H54 (cell line): ENCODE results near the gene PTGFRN.
A peak's percentile ranks its signal among the peaks of the same experiment; 100 is the strongest.

Experiments used
- DNase-seq: peaks from one replicate; pipeline ENCODE4 v3.0.0; 2011; ENCODE audit warnings: low spot score, mixed read lengths; ENCODE audit not compliant: insufficient read length
- FAIRE-seq: peaks from 3 replicates; lab custom pipeline; 2011; peaks lifted over from hg19 to GRCh38; lab: Jason Lieb, UNC
- POLR2A ChIP-seq: IDR thresholded peaks from 2 replicates; pipeline ENCODE4 v1.6.1; 2011; ENCODE audit warnings: low read depth, mild to moderate bottlenecking, low read length

PTGFRN gene

GRCh38 chr1:116991171-116991845, 81.6 kb downstream of the PTGFRN start:
- no peak for TF ChIP-seq POLR2A
- no peak for DNase-seq
- no peak for FAIRE-seq

DNA sequence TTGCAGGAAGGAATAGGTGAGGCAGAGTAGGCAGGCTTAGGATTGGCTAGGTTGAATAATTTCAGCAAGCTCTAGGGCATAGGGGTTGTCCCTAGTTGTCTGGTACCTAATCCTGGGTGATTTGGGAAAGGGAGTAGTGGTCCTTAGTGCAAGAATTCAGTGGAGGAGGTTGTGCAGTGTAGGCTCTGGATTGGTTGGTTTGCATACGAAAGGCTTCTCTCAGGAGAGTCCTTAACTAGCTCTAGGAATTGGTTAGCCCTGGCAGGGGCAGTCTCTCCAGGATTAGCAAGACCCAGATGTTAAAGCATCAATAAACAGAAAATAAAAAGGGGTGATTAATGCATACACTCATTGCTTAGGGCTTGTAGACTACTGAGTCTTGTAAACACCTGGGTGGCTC, 82.2 kb downstream of the PTGFRN start:
- FAIRE-seq (no peak), DNase-seq (no peak)
- TF ChIP-seq POLR2A, result no peak

- FAIRE-seq (no peak), DNase-seq (no peak)
- no peak for TF ChIP-seq POLR2A
These were observed 83.6 kb downstream of the PTGFRN start for GRCh38 chr1:116993286-116993685.

DNA sequence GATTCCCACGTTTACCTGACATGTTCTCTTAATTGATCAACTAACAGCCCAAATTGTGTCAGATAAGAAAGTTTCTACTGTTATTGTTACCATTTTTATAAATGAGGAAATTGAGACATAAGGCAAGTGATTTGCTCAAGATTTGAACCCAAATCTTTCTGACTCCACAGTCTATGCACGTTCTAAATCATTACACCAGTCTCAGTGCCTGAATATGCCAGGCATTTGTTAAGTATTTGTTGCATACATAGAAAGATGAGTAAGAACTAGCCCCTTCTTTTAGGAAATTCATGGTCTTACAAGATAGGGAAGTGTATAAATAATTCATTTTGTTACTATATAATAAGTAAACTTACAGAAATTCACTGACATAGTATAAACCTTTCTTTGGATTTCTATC, 84.7 kb downstream of the PTGFRN start:
- FAIRE-seq (no peak), DNase-seq (no peak)
- TF ChIP-seq POLR2A, result no peak

DNA sequence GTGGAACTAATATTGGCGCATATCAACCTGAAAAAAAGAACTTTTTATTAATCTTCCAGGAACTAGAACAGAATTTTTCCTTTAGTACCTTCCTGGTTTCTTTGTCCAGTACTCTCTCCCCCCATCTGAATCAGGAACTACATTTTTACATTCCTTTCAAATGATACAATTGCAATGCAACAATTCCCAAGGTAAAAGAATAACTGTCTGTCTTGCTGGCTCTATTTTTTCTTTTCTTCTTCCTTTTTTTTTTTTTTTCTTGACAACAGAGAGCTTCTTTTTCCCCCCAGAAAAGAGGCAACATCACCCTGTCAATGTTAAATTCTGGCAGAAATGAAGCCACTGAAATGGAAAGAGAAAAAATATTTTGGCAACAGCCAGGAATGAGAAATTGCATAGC, 87.3 kb downstream of the PTGFRN start:
- no peak for FAIRE-seq
- peak; percentile 17 for DNase-seq
- TF ChIP-seq POLR2A, result no peak

DNA sequence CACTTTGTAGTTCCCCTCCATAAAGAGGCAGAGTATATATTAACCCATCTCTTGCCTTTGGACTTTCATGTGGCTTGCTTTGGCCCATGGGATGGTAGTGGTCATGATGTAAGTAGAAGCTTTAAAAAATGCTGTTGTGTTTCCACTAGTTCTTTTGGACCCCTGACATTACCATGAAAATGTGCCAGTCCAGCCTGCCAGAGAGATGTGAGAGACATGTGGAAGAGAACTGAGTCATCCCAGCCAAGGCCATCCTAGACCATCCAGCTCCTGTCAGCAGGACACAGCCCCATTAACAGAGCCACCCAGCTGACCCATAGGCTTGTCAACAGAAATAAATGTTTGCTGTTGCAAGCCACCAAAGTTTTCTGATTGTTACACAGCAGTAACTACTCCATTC, 87.9 kb downstream of the PTGFRN start:
- DNase-seq (no peak), FAIRE-seq (no peak)

DNA sequence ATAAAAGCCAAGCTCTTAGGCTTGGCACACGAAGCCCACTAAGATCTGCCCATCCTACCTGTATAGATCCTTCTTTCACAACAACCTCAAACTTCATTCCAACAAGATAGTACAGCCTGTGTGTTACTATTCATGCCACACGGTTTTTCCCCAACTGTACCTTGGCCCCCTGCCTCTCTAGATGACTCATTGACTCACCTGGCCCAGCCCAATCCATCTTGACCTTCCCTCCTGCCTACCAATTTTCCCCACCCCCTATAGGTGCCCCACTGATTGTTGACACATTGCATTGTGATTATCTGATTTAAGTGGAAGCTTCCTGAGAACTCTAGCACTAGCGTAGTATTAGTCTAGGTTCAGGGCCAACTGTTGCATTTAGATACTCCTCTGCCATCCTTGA, 89.9 kb downstream of the PTGFRN start:
- no peak for TF ChIP-seq POLR2A
- FAIRE-seq (no peak), DNase-seq (no peak)

More for the DNA sequence above, 87.9 kb downstream of the PTGFRN start:
- no peak for TF ChIP-seq POLR2A

- TF ChIP-seq POLR2A, result no peak
- FAIRE-seq, result no peak
- DNase-seq, result no peak
These were observed 90.4 kb downstream of the PTGFRN start for GRCh38 chr1:117000142-117000541.

- DNase-seq, result no peak
- no peak for TF ChIP-seq POLR2A
- no peak for FAIRE-seq
These were observed 91.7 kb downstream of the PTGFRN start, which contains the start of gene CD101 for GRCh38 chr1:117001254-117001927. CD101 (plus strand) TSS chr1:117001760; CDS start chr1:117001818, 58 bp downstream.

DNA sequence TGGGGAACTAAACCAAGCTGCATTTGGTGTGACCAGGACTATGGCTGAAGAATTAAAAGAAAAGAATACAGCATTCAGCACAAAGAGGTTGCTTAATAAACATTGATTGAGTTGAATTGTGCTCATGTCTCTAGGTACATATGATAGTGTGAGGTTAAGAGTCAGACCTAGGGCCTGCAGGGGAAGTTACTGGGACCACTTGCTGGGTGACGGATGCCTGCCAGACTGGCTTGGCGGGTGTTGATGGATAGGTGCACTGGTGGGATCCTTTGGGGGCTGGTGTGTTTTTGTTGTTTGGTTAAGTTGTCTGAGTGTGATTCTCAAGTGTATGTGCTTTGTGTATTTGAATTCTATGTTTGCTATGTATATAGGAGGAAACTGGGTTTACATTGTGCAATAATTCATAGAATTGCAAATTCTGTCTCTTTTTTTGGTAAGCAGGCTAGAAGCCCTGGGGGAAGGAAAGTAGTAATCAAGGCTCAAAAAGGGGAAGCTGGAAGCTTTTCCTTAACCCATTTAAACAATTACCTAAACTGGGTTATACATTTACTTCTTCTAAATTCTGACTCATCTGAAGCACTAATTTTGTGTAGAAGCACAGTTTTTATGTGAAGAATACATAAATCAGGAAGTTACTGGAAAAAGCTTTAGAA, 93.6 kb downstream of the PTGFRN start:
- FAIRE-seq (no peak), DNase-seq (no peak)
- no peak for TF ChIP-seq POLR2A

DNA sequence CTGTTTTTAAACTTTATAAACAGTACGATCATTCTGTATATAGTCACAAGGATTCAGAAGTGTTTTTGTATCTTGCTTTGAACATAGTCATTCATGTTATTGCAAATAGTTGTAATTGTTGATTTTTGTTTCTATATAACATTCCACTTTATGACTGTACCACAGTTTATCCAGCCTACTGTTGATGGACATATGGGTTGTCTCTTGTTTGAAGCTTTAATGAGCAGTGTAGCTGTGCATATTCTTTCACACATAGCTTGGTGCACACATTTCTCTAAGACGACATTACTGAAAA, 98.0 kb downstream of the PTGFRN start:
- TF ChIP-seq POLR2A, result no peak
- DNase-seq (no peak), FAIRE-seq (no peak)

DNA sequence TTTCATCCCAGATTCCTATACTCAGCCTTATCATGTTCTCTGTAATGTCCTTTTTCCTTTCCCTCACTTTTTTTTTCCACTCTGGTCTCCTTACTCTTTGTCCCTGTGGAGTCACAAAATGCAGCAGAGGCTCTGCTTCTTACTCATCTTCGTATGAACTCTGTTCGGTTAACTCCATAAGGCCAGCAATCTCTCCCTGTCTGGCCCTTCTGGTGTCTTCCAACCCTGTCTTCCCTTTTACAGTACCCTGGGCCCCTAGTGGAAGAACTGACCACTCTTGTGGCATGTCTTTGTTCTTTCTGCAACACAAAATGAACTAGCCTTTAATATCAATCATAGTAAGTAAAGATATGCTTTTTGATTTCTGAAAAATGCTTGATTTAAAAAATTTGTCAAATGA, 98.9 kb downstream of the PTGFRN start:
- no peak for FAIRE-seq
- no peak for TF ChIP-seq POLR2A
- DNase-seq, result no peak

GRCh38 chr1:117009132-117009531, 99.4 kb downstream of the PTGFRN start:
- FAIRE-seq (no peak), DNase-seq (no peak)
- TF ChIP-seq POLR2A, result no peak

GRCh38 chr1:117010310-117010969, 100.7 kb downstream of the PTGFRN start:
- FAIRE-seq (no peak), DNase-seq (no peak)
- TF ChIP-seq POLR2A, result no peak
